Large intestine (tissue), 3 donors: ENCODE data around the gene TNFRSF14. TPM values are rescaled to one million over a fixed set of nuclear protein-coding genes. Genes with fewer than 3 reads are reported as not detected.
A peak's percentile ranks its signal among the peaks of the same experiment; 100 is the strongest.

ENCODE experiments used
- DNase-seq, 2 donors: peaks; one replicate each; pipeline versions ENCODE4 v3.0.0 to v3.0.0-alpha.2; 2013
- H3K27ac ChIP-seq: one replicate; pipeline ENCODE4 v1.5.1; 2013; ENCODE audit warnings: low read length
- H3K27me3 ChIP-seq: 2 replicates; pipeline ENCODE4 v1.6.1; 2013; ENCODE audit warnings: low read length; ENCODE audit not compliant: control insufficient read depth, insufficient read depth
- H3K36me3 ChIP-seq: 2 replicates; pipeline ENCODE4 v1.6.1; 2013; ENCODE audit warnings: low read length; ENCODE audit not compliant: control insufficient read depth, insufficient read depth
- H3K4me1 ChIP-seq: one replicate; pipeline ENCODE4 v1.6.1; 2013; ENCODE audit warnings: low read length; ENCODE audit not compliant: control insufficient read depth, insufficient read depth
- H3K4me3 ChIP-seq: one replicate; pipeline ENCODE4 v1.5.1; 2013; ENCODE audit warnings: low read length
- H3K9me3 ChIP-seq: one replicate; pipeline ENCODE4 v1.6.1; 2013; ENCODE audit warnings: mild to moderate bottlenecking, low read depth, low read length, moderate library complexity; ENCODE audit not compliant: control insufficient read depth
- WGBS: methylation state at CpG from one replicate; pipeline ENCODE4 v1.1.5; 2013; ENCODE audit warnings: low lambda C conversion rate; ENCODE audit not compliant: insufficient coverage; 5-methylcytosine and 5-hydroxymethylcytosine counted together
- polyA plus RNA-seq: library from polyadenylated mRNA; unstranded; fragments of 120-200 nt; gene quantifications from one replicate; pipeline ENCODE4 v1.2.1, GENCODE V29; 2013

TNFRSF14 gene
- polyA plus RNA-seq, 1 donor: 318 TPM

GRCh38 chr1:2537784-2538115, 18.4 kb upstream of the TNFRSF14 start:
- WGBS: no CpG with 5 or more reads among the region's 9 CpGs
- H3K36me3 ChIP-seq: no peaks in the 10 kb centered on the region

GRCh38 chr1:2538376-2538775, 17.8 kb upstream of the TNFRSF14 start:
- H3K4me1 ChIP-seq: peaks cover 23% of the 10 kb centered on the region
- H3K36me3 ChIP-seq: no peaks in the 10 kb centered on the region
- H3K4me3 ChIP-seq: no peak overlapping the region
- no CpG with 5 or more reads among the region's 4 CpGs for WGBS
- peaks cover 48% of the 10 kb centered on the region for H3K27me3 ChIP-seq
- H3K27ac ChIP-seq: no peak overlapping the region
- DNase-seq: no peak
- peaks cover 5% of the 10 kb centered on the region for H3K9me3 ChIP-seq

More at GRCh38 chr1:2537784-2538115, 18.4 kb upstream of the TNFRSF14 start:
- no peak overlapping the region for H3K4me3 ChIP-seq
- peaks cover 5% of the 10 kb centered on the region for H3K9me3 ChIP-seq
- DNase-seq: no peak
- no peak overlapping the region for H3K27ac ChIP-seq
- H3K4me1 ChIP-seq: peaks cover 17% of the 10 kb centered on the region
- H3K27me3 ChIP-seq: peaks cover 55% of the 10 kb centered on the region

GRCh38 chr1:2538872-2539271, 17.3 kb upstream of the TNFRSF14 start:
- peaks cover 28% of the 10 kb centered on the region for H3K4me1 ChIP-seq
- no CpG with 5 or more reads among the region's 8 CpGs for WGBS
- no peak overlapping the region for H3K27ac ChIP-seq
- H3K27me3 ChIP-seq: peaks cover 43% of the 10 kb centered on the region
- DNase-seq: no peak
- H3K36me3 ChIP-seq: no peaks in the 10 kb centered on the region
- H3K9me3 ChIP-seq: peaks cover 5% of the 10 kb centered on the region
- H3K4me3 ChIP-seq: no peak overlapping the region

- no CpG with 5 or more reads among the region's 12 CpGs for WGBS
- peaks cover 5% of the 10 kb centered on the region for H3K9me3 ChIP-seq
- no peak overlapping the region for H3K4me3 ChIP-seq
- H3K4me1 ChIP-seq: peaks cover 32% of the 10 kb centered on the region
- H3K36me3 ChIP-seq: no peaks in the 10 kb centered on the region
- H3K27me3 ChIP-seq: peaks cover 38% of the 10 kb centered on the region
- H3K27ac ChIP-seq: no peak overlapping the region
- no peak for DNase-seq
These were observed 16.8 kb upstream of the TNFRSF14 start for GRCh38 chr1:2539312-2539907.

- Histone ChIP-seq H3K27me3 (peaks cover 23% of the 10 kb centered on the region), H3K4me3 (no peak overlapping the region), H3K36me3 (no peaks in the 10 kb centered on the region), H3K9me3 (peaks cover under 1% of the 10 kb centered on the region), H3K4me1 (peaks cover 39% of the 10 kb centered on the region), H3K27ac (no peak overlapping the region)
- WGBS: 92% methylated on average over 2 of the region's 39 CpGs
- no peak for DNase-seq
These were observed 15.2 kb upstream of the TNFRSF14 start for GRCh38 chr1:2540816-2541492.

GRCh38 chr1:2541619-2542245, 14.4 kb upstream of the TNFRSF14 start:
- WGBS: no CpG with 5 or more reads among the region's 25 CpGs
- H3K4me1 ChIP-seq: peaks cover 43% of the 10 kb centered on the region
- no peak overlapping the region for H3K4me3 ChIP-seq
- no peaks in the 10 kb centered on the region for H3K9me3 ChIP-seq
- peak; percentile 47 to 57 for DNase-seq
- no peak overlapping the region for H3K27ac ChIP-seq
- H3K27me3 ChIP-seq: peaks cover 18% of the 10 kb centered on the region
- no peaks in the 10 kb centered on the region for H3K36me3 ChIP-seq

- peak in 1 of 2 donors; percentile 71 for DNase-seq
- Histone ChIP-seq H3K9me3 (no peaks in the 10 kb centered on the region), H3K27ac (no peak overlapping the region), H3K27me3 (peaks cover 13% of the 10 kb centered on the region), H3K4me3 (no peak overlapping the region), H3K36me3 (no peaks in the 10 kb centered on the region), H3K4me1 (peaks cover 50% of the 10 kb centered on the region)
- WGBS: no CpG with 5 or more reads among the region's 11 CpGs
These were observed 13.8 kb upstream of the TNFRSF14 start for GRCh38 chr1:2542246-2542915.

GRCh38 chr1:2543543-2544092, 12.6 kb upstream of the TNFRSF14 start:
- Histone ChIP-seq H3K36me3 (no peaks in the 10 kb centered on the region), H3K4me3 (no peak overlapping the region), H3K27me3 (peaks cover 9% of the 10 kb centered on the region), H3K4me1 (peaks cover 62% of the 10 kb centered on the region), H3K27ac (no peak overlapping the region), H3K9me3 (no peaks in the 10 kb centered on the region)
- no CpG with 5 or more reads among the region's 26 CpGs for WGBS
- no peak for DNase-seq

- WGBS: no CpG with 5 or more reads among the region's 26 CpGs
- Histone ChIP-seq H3K27me3 (peaks cover 8% of the 10 kb centered on the region), H3K36me3 (no peaks in the 10 kb centered on the region), H3K4me3 (no peak overlapping the region), H3K27ac (no peak overlapping the region), H3K9me3 (no peaks in the 10 kb centered on the region), H3K4me1 (peaks cover 69% of the 10 kb centered on the region)
- DNase-seq: peak in 1 of 2 donors; percentile 36
These were observed 11.9 kb upstream of the TNFRSF14 start for GRCh38 chr1:2544093-2544874.
